Activated CD8-positive, alpha-beta memory T cell treated with anti-CD3 and anti-CD28 coated beads, Interleukin-2, amount 10 ng/mL, durations not matched to agents 7 days and 5 days (primary cell): ENCODE results near the gene MYO1C. TPM values are rescaled to one million over a fixed set of nuclear protein-coding genes. Genes with fewer than 3 reads are reported as not detected.
"Not testable (repeated sequence)": the region's sequence is repeated elsewhere in the genome, so short reads cannot be mapped to it uniquely, and the experiment has no call there.

ENCODE experiments used
- ATAC-seq: fragments of 150-1000 bp; cut with Tn5 transposase; one replicate; pipeline ENCODE4 v1.10.0; 2021; ENCODE audit warnings: moderate library complexity
- CTCF ChIA-PET: fragments of 350-600 bp; sonication (Branson Sonifier 250); formaldehyde crosslinking; loops from one replicate; lab custom pipeline; 2021; ENCODE audit warnings: antibody characterized with exemption; lab: Charles Lee
- DNase-seq: peaks from one replicate; pipeline ENCODE4 v3.0.0-alpha.2; 2020
- H3K27ac Mint-ChIP-seq: one replicate; pipeline ENCODE4 v1.8.0; 2021; ENCODE audit warnings: mild to moderate bottlenecking, mixed read lengths
- H3K27me3 Mint-ChIP-seq: one replicate; pipeline ENCODE4 v1.8.0; 2021; ENCODE audit warnings: mixed read lengths
- H3K36me3 Mint-ChIP-seq: one replicate; pipeline ENCODE4 v1.8.0; 2021; ENCODE audit warnings: mild to moderate bottlenecking, mixed read lengths
- H3K4me1 Mint-ChIP-seq: one replicate; pipeline ENCODE4 v1.8.0; 2021; ENCODE audit warnings: mixed read lengths
- H3K4me3 Mint-ChIP-seq: one replicate; pipeline ENCODE4 v1.8.0; 2021; ENCODE audit warnings: mild to moderate bottlenecking, moderate library complexity, mixed read lengths
- H3K9me3 Mint-ChIP-seq: one replicate; pipeline ENCODE4 v1.8.0; 2022; ENCODE audit warnings: low read depth, mixed read lengths
- total RNA-seq, 2 experiments: library from RNA; stranded (reverse); gene quantifications; one replicate each; pipeline ENCODE4 v1.2.3, GENCODE V29; 2021

The MYO1C gene, protein sequence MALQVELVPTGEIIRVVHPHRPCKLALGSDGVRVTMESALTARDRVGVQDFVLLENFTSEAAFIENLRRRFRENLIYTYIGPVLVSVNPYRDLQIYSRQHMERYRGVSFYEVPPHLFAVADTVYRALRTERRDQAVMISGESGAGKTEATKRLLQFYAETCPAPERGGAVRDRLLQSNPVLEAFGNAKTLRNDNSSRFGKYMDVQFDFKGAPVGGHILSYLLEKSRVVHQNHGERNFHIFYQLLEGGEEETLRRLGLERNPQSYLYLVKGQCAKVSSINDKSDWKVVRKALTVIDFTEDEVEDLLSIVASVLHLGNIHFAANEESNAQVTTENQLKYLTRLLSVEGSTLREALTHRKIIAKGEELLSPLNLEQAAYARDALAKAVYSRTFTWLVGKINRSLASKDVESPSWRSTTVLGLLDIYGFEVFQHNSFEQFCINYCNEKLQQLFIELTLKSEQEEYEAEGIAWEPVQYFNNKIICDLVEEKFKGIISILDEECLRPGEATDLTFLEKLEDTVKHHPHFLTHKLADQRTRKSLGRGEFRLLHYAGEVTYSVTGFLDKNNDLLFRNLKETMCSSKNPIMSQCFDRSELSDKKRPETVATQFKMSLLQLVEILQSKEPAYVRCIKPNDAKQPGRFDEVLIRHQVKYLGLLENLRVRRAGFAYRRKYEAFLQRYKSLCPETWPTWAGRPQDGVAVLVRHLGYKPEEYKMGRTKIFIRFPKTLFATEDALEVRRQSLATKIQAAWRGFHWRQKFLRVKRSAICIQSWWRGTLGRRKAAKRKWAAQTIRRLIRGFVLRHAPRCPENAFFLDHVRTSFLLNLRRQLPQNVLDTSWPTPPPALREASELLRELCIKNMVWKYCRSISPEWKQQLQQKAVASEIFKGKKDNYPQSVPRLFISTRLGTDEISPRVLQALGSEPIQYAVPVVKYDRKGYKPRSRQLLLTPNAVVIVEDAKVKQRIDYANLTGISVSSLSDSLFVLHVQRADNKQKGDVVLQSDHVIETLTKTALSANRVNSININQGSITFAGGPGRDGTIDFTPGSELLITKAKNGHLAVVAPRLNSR
- 10 to 100 TPM; 50.6 to 58.4 TPM for total RNA-seq

DNA sequence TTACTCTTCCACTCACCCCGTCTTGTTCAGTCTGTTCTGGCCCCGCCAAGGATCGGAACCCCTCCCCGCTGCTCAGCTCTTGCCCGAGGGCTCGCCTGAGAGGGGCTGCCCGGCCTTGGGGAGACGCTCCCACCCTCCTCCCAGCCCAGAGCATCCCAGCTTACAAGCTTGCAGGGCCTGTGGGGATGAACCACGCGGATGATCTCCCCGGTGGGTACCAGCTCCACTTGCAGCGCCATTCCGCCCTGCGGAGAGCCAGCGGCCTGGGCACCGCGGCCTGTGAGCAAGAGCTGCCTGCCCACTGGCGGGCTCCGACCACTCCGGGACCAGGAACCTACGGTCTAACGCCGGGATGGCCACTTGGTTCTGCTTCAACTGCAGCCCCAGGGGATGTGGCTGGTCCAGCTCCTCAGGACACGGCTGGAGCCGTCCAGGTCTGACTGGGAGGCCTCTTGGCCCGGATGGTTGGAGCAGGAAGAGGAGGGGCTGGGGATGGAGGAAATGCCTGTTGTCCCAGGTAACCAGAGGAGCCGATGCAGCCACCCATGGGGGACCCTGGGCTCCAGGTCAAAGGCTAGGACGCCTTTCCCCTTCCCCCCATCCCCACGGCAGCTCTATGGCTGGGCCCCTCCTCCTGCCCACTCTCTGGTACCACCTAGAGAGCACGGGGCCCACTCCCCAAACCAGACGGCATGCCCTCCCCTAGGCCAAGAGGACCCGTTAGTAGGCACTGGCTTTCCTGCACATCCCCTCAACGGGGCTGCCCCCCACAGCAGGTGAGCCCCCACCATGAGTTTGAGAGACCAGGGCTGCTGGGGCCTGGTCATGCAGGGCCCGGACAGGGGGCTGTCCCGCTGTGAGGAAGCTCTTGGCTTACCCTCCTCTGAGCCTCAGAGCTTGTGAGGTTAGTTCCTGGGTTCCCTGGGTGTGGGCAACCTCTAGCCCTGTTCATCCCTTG is at the start of gene MYO1C:
TSS of gene MYO1C (minus strand) at position 438 of the 958 bp plus-strand sequence. CDS start at position 239, 199 bp downstream.
- ATAC-seq (no peak), DNase-seq (no peak)
- Mint-ChIP-seq H3K4me1 (peaks cover 15% of the 10 kb centered on the region), H3K27me3 (peaks cover 4% of the 10 kb centered on the region), H3K4me3 (peak within 1 kb of the TSS; percentile 71), H3K27ac (peak within 1 kb of the TSS; percentile 38), H3K36me3 (peaks cover 2% of the 10 kb centered on the region), H3K9me3 (no peaks in the 10 kb centered on the region)
- CTCF ChIA-PET, result interaction anchor here (0.8 to 1.3 kb wide), 4 partner anchors 11 to 138 kb away, joined by 3 to 6 read pairs (median 4); no protein-coding TSS in a partner anchor

DNA sequence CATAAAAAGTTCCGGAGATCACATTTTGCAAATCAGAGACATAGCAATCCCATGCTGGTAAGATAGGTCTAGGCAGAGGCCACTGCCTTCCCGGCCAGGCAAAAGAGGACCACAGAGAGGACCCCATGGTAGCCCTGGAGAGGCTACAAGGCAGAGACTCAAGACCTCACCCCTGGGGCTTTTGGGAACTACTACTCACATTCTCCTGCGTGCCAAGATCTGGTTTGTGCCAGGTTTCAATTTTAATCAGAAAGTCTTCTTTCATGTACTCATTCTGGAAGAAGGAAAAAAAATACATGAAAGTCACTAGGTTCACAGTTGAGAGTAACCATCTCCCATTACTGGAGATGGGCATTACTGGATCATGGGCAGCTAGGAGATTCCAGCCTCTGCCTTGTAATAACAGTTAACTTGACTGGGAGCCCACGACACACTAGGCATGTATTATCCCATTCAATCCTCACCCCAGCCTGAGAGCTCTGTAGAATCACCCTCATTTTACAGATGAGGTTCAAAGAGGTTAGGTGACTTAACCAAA is 49.0 kb upstream of the MYO1C start:
- H3K27ac Mint-ChIP-seq, result no peak overlapping the region
- H3K9me3 Mint-ChIP-seq, result no peaks in the 10 kb centered on the region
- CTCF ChIA-PET, result interaction anchor here (0.6 kb wide), 1 partner anchor 163 kb away, joined by 4 read pairs; no protein-coding TSS in a partner anchor
- DNase-seq, result no peak
- H3K4me1 Mint-ChIP-seq, result peaks cover 2% of the 10 kb centered on the region
- no peaks in the 10 kb centered on the region for H3K27me3 Mint-ChIP-seq
- no peak for ATAC-seq
- H3K4me3 Mint-ChIP-seq, result no peak overlapping the region
- H3K36me3 Mint-ChIP-seq, result peaks cover 8% of the 10 kb centered on the region

DNA sequence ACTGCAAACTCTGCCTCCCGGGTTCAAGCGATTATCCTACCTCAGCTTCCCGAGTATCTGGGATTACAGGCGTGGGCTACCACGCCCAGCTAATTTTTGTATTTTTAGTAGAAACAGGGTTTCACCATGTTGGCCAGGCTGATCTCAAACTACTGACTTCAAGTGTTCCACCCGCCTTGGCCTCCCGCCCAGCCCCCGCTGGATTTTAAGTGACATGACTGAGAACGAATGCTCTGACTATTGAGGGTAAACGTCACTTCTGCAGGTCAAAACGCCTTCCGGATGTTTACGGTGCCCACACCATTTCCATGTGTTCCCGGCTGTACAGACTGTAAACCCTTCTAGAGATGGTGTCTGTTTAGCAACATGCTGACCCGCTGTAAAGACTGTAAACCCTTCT is 47.3 kb upstream of the MYO1C start:
- H3K9me3 Mint-ChIP-seq, result no peaks in the 10 kb centered on the region
- H3K4me3 Mint-ChIP-seq, result no peak overlapping the region
- H3K27me3 Mint-ChIP-seq, result no peaks in the 10 kb centered on the region
- peaks cover 2% of the 10 kb centered on the region for H3K4me1 Mint-ChIP-seq
- H3K36me3 Mint-ChIP-seq, result peaks cover 9% of the 10 kb centered on the region
- ATAC-seq, result no peak
- no peak overlapping the region for H3K27ac Mint-ChIP-seq
- CTCF ChIA-PET, result no interaction called here
- no peak for DNase-seq

DNA sequence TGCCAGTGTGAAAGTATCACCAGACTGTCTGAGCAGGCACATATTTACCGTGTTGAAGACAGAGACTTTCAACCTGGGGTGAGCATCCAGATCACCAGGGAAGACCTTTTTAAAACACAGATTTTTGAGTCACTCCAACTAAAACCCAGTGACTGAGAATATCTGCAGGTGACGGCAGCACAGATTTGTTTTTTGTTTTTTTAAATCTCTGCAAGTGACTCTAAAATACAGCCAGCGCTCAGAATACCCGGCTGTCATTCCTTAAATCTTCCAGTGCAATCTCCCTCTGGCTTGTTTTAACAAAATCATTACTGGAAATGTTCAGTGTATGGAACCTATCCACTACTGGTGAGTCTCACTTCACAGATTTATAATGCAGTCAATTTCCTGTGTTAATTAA is 43.3 kb upstream of the MYO1C start:
- no peak for DNase-seq
- ATAC-seq, result no peak
- Mint-ChIP-seq H3K27me3 (no peaks in the 10 kb centered on the region), H3K9me3 (no peaks in the 10 kb centered on the region), H3K36me3 (peaks cover 11% of the 10 kb centered on the region), H3K27ac (no peak overlapping the region), H3K4me3 (no peak overlapping the region), H3K4me1 (no peaks in the 10 kb centered on the region)
- CTCF ChIA-PET, result interaction anchor here (3.1 kb wide), 1 partner anchor 18 kb away, joined by 13 read pairs; the partner anchor contains the start of gene INPP5K

DNA sequence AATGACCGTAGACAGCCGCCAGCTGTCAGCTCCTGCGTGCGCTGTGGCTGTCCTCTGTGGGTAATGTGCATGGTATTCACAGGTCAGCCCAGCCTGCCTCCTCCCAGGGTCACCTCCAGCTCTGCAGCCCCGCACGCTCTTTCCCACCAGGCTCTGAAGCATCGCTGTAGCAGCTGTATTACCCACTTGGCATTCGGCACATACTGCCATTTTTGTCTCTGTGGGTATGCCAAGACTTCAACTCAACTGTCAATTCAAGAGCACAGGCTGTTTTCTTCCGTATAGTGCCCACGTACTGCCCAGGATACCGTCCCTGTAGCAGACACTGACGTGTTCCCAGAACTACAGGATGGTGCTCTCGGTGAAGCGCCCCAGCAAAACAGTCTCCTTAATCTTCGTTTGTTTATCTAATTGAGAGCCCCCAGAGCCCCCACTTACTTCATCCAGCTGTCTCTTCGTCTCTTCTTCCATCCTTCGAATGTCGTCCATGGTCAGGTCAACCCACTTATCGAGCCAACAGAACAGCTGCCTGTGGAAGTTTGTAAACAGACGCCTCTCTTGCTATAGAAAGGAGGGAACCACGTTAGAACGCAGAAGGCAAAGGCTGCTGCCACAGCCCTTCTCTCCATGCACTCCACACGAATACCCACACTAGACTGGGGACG is 41.3 kb upstream of the MYO1C start:
- H3K9me3 Mint-ChIP-seq, result no peaks in the 10 kb centered on the region
- CTCF ChIA-PET, result interaction anchor here (1.1 to 3.4 kb wide), 5 partner anchors 15 to 171 kb away, joined by 3 to 13 read pairs (median 4); partner anchors contain the start of gene INPP5K
- H3K27ac Mint-ChIP-seq, result no peak overlapping the region
- H3K27me3 Mint-ChIP-seq, result no peaks in the 10 kb centered on the region
- peaks cover 6% of the 10 kb centered on the region for H3K36me3 Mint-ChIP-seq
- ATAC-seq, result no peak
- DNase-seq, result no peak
- no peaks in the 10 kb centered on the region for H3K4me1 Mint-ChIP-seq
- no peak overlapping the region for H3K4me3 Mint-ChIP-seq

DNA sequence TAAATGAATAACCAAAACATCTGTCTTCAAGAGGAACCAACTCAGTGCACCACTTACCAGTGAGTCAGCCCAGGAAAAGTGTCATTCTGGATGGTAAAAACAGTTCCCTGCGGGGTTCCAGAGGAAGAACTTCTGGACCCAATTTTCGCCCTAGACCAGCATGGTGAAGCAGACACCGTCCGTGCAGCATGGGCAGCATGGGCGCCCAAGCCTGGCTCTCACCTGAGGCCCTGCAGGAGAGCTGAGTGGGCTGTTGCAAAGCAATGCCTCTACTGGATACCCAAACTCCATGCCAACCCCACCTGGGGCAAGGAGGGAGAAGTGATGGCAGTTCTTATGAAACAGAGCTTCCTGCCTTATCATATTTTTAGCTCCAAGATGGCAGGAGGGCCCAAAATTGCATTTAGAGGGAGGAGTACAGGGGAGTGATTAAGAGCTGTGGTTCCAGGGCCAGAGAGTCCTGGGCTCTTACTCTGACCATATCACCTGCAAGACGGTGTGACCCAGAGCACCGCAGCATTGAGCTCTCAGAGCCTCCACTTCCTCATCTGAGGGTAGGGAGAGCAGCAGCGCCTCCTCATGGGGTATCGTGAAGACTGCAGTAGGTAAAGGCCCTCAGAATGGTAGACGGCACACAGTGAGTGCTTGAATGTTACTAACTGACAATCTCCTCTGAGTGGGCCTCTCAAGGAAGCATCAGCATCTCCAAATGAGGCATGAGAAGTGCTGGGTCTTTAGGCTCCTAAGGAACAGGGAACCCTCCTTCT is 40.5 kb upstream of the MYO1C start:
- DNase-seq (peak; percentile 56), ATAC-seq (peak; percentile 68)
- no peaks in the 10 kb centered on the region for H3K27me3 Mint-ChIP-seq
- CTCF ChIA-PET, result interaction anchor here (1.1 to 3.4 kb wide), 6 partner anchors 16 to 170 kb away, joined by 3 to 13 read pairs (median 4); partner anchors contain the start of gene INPP5K
- no peaks in the 10 kb centered on the region for H3K9me3 Mint-ChIP-seq
- peaks cover 8% of the 10 kb centered on the region for H3K36me3 Mint-ChIP-seq
- no peaks in the 10 kb centered on the region for H3K4me1 Mint-ChIP-seq
- no peak overlapping the region for H3K27ac Mint-ChIP-seq
- no peak overlapping the region for H3K4me3 Mint-ChIP-seq

DNA sequence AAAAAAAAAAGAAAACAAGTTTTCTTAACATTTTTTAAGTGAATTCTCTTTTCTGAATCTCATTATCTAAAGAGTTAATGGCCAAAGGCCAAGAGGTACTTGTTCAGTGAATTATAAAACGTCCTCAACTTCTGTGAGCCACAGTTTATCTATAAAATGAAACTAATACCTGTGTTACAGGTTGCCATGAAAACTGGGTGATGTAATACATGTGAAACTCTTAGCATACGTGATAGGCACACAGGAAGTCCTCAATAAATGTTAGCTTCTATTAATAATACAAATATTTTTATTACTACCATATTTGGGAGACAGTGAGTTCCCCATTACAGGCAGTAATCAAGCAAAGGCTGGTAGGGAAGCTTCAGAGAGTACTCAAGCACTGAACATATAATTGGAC is 37.4 kb upstream of the MYO1C start:
- Mint-ChIP-seq H3K27me3 (no peaks in the 10 kb centered on the region), H3K36me3 (peaks cover 5% of the 10 kb centered on the region), H3K9me3 (no peaks in the 10 kb centered on the region), H3K27ac (no peak overlapping the region), H3K4me3 (no peak overlapping the region), H3K4me1 (peaks cover 16% of the 10 kb centered on the region)
- no peak for DNase-seq
- ATAC-seq, result no peak
- CTCF ChIA-PET, result no interaction called here

DNA sequence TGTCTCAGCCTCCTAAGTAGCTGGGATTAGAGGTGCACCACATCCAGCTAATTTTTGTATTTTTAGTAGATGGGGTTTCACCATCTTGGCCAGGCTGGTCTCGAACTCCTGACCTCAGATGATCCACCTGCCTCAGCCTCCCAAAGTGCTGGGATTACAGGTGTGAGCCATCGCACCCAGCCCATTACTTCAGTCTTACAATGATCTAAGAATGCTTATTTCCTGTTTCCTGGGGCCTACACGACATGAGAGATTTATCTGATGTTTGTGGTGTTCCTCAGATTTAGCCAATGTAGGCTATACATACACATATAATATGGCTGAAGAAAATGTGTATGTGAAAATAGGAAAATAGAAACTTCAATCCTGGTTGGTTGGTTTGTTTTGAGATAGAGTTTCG is 34.4 kb upstream of the MYO1C start:
- Mint-ChIP-seq H3K27ac (peak overlapping the region; percentile 63), H3K4me1 (peaks cover 16% of the 10 kb centered on the region)
- CTCF ChIA-PET, result interaction anchor here (1.3 to 2.0 kb wide), 3 partner anchors 10 to 161 kb away, joined by 4 to 7 read pairs (median 5); partner anchors contain the start of gene INPP5K
- not testable (repeated sequence) for DNase-seq, H3K36me3 Mint-ChIP-seq, H3K4me3 Mint-ChIP-seq, H3K9me3 Mint-ChIP-seq, H3K27me3 Mint-ChIP-seq
- peak; percentile 53 for ATAC-seq

DNA sequence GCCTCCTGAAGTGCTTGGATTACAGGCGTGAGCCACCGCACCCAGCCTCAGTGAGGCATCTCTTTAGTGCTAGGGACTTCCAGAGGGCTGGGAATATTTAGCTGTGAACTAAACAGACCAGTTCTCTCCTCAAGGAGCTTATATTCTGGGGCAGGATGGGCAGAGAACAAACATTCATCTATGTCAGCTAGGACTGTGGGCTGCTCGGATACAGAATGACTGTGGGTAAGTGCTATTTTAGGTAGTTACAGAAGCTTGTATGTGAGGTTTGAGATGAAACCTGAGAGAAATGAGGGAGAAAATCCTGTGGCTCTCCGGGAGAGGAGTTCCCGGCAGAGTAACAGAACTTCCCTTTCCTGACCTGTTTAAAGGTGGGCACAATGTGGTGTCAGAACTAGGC is 30.1 kb upstream of the MYO1C start:
- CTCF ChIA-PET, result no interaction called here
- H3K27ac Mint-ChIP-seq, result no peak overlapping the region
- H3K4me1 Mint-ChIP-seq, result peaks cover 26% of the 10 kb centered on the region
- H3K9me3 Mint-ChIP-seq, result no peaks in the 10 kb centered on the region
- no peak overlapping the region for H3K4me3 Mint-ChIP-seq
- no peaks in the 10 kb centered on the region for H3K36me3 Mint-ChIP-seq
- ATAC-seq (no peak), DNase-seq (no peak)
- H3K27me3 Mint-ChIP-seq, result no peaks in the 10 kb centered on the region

DNA sequence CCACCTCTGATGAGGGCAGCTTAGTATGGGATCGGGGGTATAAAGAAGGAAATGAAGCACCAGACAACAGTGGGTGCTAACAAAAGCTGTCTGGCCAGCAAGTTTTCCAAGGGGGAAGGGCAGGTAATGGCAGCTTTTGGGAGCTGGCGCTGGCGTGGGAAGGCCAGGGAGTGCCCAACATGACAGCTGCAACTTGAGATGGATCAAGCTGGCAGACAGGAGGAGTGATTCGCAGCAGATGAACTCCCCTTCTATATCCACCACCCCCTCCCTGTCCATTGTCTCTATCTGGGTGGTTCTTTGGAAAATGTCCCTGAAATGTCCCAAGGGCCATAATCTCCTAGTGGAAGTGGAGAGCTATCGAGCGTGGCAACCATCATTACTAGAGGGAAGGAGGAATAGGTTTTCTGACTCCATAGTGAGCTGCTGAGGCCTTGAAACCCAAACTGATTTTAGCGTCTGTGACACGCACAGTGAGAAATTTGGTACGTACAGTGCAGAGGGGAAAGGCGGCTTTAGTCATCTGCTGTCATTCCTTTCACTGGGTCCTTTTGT is 28.7 kb upstream of the MYO1C start:
- no peaks in the 10 kb centered on the region for H3K36me3 Mint-ChIP-seq
- no peaks in the 10 kb centered on the region for H3K9me3 Mint-ChIP-seq
- ATAC-seq, result no peak
- H3K4me3 Mint-ChIP-seq, result no peak overlapping the region
- no peak overlapping the region for H3K27ac Mint-ChIP-seq
- H3K4me1 Mint-ChIP-seq, result peaks cover 17% of the 10 kb centered on the region
- DNase-seq, result no peak
- H3K27me3 Mint-ChIP-seq, result no peaks in the 10 kb centered on the region
- CTCF ChIA-PET, result interaction anchor here (0.6 kb wide), 1 partner anchor 153 kb away, joined by 3 read pairs; no protein-coding TSS in a partner anchor

DNA sequence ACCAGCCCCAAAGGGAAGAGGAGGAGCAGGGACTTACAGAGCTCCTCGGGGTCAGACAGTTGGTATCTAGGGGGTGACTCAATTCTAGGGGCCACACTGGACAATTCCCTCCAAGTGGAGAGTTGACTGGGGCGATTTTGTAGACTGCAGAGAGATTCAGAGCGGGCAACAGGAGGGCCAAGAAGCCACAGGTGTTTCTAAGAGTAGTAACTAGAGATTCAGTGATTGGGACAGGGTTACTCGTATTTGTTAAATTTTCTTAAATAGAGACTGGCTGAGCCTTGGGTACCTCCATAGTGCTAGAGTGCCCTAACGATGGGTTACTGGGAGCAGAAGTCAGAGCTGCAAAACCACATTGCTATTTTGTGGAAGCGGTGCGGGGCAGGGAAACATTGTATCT is 27.2 kb upstream of the MYO1C start:
- Mint-ChIP-seq H3K27ac (no peak overlapping the region), H3K27me3 (no peaks in the 10 kb centered on the region), H3K36me3 (no peaks in the 10 kb centered on the region), H3K4me3 (no peak overlapping the region), H3K9me3 (no peaks in the 10 kb centered on the region), H3K4me1 (peaks cover 20% of the 10 kb centered on the region)
- ATAC-seq, result no peak
- no peak for DNase-seq
- CTCF ChIA-PET, result interaction anchor here (0.7 kb wide), 1 partner anchor 55 kb away, joined by 3 read pairs; no protein-coding TSS in a partner anchor
